Panc1 (cell line): ENCODE data around the gene FAM20B. TPM values are rescaled to one million over a fixed set of nuclear protein-coding genes. Genes with fewer than 3 reads are reported as not detected.
"Not testable (repeated sequence)": the region's sequence is repeated elsewhere in the genome, so short reads cannot be mapped to it uniquely, and the experiment has no call there.

Experiments used
- ATAC-seq: fragments of 200-7000 bp; cut with Tn5 transposase; 2 replicates; pipeline ENCODE4 v1.9.1; 2020; ENCODE audit warnings: mild to moderate bottlenecking, moderate library complexity
- BruUV-seq: library from RNA; stranded (reverse); fragments of 400-500 nt; replicated peaks from 2 replicates; lab custom pipeline; 2021; lab: Mats Ljungman, UMichigan
- CTCF ChIA-PET: fragments of 300-600 bp; sonication (Branson Sonifier 250); formaldehyde crosslinking; loops from one replicate; lab custom pipeline; 2022; ENCODE audit warnings: antibody characterized with exemption; lab: Charles Lee
- POLR2A ChIA-PET: fragments of 300-600 bp; sonication (Branson Sonifier 250); formaldehyde crosslinking; loops from one replicate; lab custom pipeline; 2022; ENCODE audit warnings: antibody characterized with exemption; lab: Charles Lee
- DNase-seq: peaks from one replicate; pipeline ENCODE4 v3.0.0-alpha.2; 2010; ENCODE audit warnings: low read depth, low spot score
- H3K27ac ChIP-seq: 2 replicates; pipeline ENCODE4 v1.5.1; 2011; ENCODE audit warnings: mild to moderate bottlenecking, low read length, inconsistent platforms
- H3K27me3 ChIP-seq: fragments of 200-500 bp; sonication (Bioruptor generic); 2 replicates; pipeline ENCODE4 v1.6.0; 2014; ENCODE audit warnings: low read length, inconsistent platforms; ENCODE audit not compliant: control insufficient read depth, insufficient read depth
- H3K36me3 ChIP-seq: fragments of 200-500 bp; sonication (Bioruptor generic); 2 replicates; pipeline ENCODE4 v1.5.1; 2014; ENCODE audit warnings: inconsistent platforms, mild to moderate bottlenecking, low read length, moderate library complexity; ENCODE audit not compliant: control insufficient read depth, insufficient read depth
- H3K4me1 ChIP-seq: 2 replicates; pipeline ENCODE4 v1.5.1; 2011; ENCODE audit warnings: inconsistent platforms, mild to moderate bottlenecking, low read length, moderate library complexity; ENCODE audit not compliant: control insufficient read depth, insufficient read depth
- H3K4me3 ChIP-seq, 2 experiments: 2 replicates each; pipeline ENCODE4 v1.5.1; 2011 to 2012; ENCODE audit warnings: low read depth in 2 of 2, low read length in 2 of 2, mild to moderate bottlenecking in 2 of 2, inconsistent platforms in 1 of 2, moderate library complexity in 1 of 2
- H3K9me3 ChIP-seq: fragments of 200-500 bp; sonication (Bioruptor generic); 2 replicates; pipeline ENCODE4 v1.5.1; 2014; ENCODE audit warnings: low read depth, mild to moderate bottlenecking, inconsistent platforms, low read length, moderate library complexity; ENCODE audit not compliant: control insufficient read depth, insufficient read depth
- POLR2AphosphoS5 ChIP-seq: IDR thresholded peaks from 2 replicates; pipeline ENCODE4 v1.6.1; 2012; ENCODE audit warnings: mild to moderate bottlenecking, low read depth, low read length, moderate library complexity
- REST ChIP-seq, 2 experiments: IDR thresholded peaks; 2 replicates each; pipeline ENCODE4 v1.6.1; 2011 to 2012; ENCODE audit warnings: low read depth in 2 of 2, control low read depth in 1 of 2, low read length in 1 of 2, mild to moderate bottlenecking in 1 of 2, moderate library complexity in 1 of 2; ENCODE audit not compliant: insufficient read depth in 1 of 2
- SIN3A ChIP-seq: IDR thresholded peaks from 2 replicates; pipeline ENCODE4 v1.6.1; 2012; ENCODE audit warnings: low read depth, mild to moderate bottlenecking, low read length, moderate library complexity, borderline replicate concordance; ENCODE audit not compliant: insufficient read depth
- TCF7L2 ChIP-seq: IDR thresholded peaks from 2 replicates; pipeline ENCODE4 v1.6.1; 2011; ENCODE audit warnings: mild to moderate bottlenecking, low read depth, low read length, inconsistent platforms
- in situ Hi-C: cut with HindIII; loops from 2 replicates; pipeline ENCODE4 v1.10.0; 2016; ENCODE audit warnings: low sequenced_read_pairs, low pct_unique_long_range_greater_than_20kb
- intact Hi-C: fragments of 100-400 bp; cut with micrococcal nuclease; formaldehyde crosslinking; loops from one replicate; pipeline ENCODE4 v1.10.0; 2022; ENCODE audit not compliant: unreplicated experiment
- total RNA-seq: library from RNA; stranded (reverse); gene quantifications from one replicate; pipeline ENCODE4 v1.2.1, GENCODE V29; 2021; ENCODE audit not compliant: unreplicated experiment
- TF ChIP-seq, protein P1 (sequence below): fragments of 450-650 bp; IDR thresholded peaks from 2 replicates; pipeline ENCODE4 v1.5.1; 2017; ENCODE audit warnings: mild to moderate bottlenecking

The FAM20B gene
- total RNA-seq, 1 experiment from 2014 or later = 49.9 TPM

GRCh38 chr1:178999061-178999460 is 26.6 kb upstream of the FAM20B start:
- H3K36me3 ChIP-seq = no peaks in the 10 kb centered on the region
- no peaks in the 10 kb centered on the region for H3K4me1 ChIP-seq
- CTCF ChIA-PET = interaction anchor here (0.7 kb wide), 1 partner anchor 210 kb away, joined by 8 read pairs; no protein-coding TSS in a partner anchor
- ATAC-seq (no peak), DNase-seq (no peak)
- POLR2A ChIA-PET = no interaction called here
- in situ Hi-C loops (no loop called here), intact Hi-C loops (no loop called here)
- no peaks in the 10 kb centered on the region for H3K27me3 ChIP-seq
- no TSS peak for BruUV-seq
- no peak overlapping the region for H3K4me3 ChIP-seq
- no peak overlapping the region for H3K27ac ChIP-seq
- TF ChIP-seq POLR2AphosphoS5 (no peak), SIN3A (no peak), REST (IDR thresholded peaks at IDR 0.05; ENCODE audit: insufficient read depth in 1 of 2, low read depth in 2 of 2, low read length in 1 of 2) (no peak), TCF7L2 (no peak)
- TF ChIP-seq, protein P1, sequence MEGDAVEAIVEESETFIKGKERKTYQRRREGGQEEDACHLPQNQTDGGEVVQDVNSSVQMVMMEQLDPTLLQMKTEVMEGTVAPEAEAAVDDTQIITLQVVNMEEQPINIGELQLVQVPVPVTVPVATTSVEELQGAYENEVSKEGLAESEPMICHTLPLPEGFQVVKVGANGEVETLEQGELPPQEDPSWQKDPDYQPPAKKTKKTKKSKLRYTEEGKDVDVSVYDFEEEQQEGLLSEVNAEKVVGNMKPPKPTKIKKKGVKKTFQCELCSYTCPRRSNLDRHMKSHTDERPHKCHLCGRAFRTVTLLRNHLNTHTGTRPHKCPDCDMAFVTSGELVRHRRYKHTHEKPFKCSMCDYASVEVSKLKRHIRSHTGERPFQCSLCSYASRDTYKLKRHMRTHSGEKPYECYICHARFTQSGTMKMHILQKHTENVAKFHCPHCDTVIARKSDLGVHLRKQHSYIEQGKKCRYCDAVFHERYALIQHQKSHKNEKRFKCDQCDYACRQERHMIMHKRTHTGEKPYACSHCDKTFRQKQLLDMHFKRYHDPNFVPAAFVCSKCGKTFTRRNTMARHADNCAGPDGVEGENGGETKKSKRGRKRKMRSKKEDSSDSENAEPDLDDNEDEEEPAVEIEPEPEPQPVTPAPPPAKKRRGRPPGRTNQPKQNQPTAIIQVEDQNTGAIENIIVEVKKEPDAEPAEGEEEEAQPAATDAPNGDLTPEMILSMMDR = no peak
- no peaks in the 10 kb centered on the region for H3K9me3 ChIP-seq

DNA sequence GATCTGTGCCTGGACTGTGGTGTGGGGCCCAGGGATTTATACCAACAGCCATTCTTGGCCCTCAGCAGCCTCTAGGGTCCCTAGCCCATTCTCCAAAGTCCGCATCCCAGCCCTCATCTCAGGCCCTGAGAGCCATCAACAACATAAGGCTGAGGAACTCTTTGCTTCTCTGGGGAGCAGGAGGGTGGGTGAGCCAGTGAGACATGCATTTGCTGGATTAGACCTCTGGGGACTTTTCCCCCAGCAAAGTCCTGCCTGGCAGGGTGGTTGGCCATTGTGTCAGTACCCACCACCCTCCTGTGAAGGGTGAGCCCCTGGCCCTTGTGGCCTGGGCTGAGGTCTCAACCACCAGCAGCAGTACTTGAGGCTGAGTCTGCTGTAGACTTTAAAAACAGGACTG is 24.2 kb upstream of the FAM20B start:
- Histone ChIP-seq H3K9me3 (no peaks in the 10 kb centered on the region), H3K36me3 (no peaks in the 10 kb centered on the region), H3K4me3 (no peak overlapping the region), H3K27me3 (no peaks in the 10 kb centered on the region), H3K27ac (no peak overlapping the region), H3K4me1 (no peaks in the 10 kb centered on the region)
- TF ChIP-seq REST (IDR thresholded peaks at IDR 0.05; ENCODE audit: insufficient read depth in 1 of 2, low read depth in 2 of 2, low read length in 1 of 2) (no peak), POLR2AphosphoS5 (no peak), TCF7L2 (no peak), SIN3A (no peak)
- TF ChIP-seq, protein P1 = no peak
- no peak for ATAC-seq
- in situ Hi-C loops (no loop called here), intact Hi-C loops (no loop called here)
- POLR2A ChIA-PET = interaction anchor here (0.6 kb wide), 1 partner anchor 198 kb away, joined by 3 read pairs; no protein-coding TSS in a partner anchor
- no peak for DNase-seq
- BruUV-seq = no TSS peak
- CTCF ChIA-PET = no interaction called here

GRCh38 chr1:179002064-179002463 is 23.6 kb upstream of the FAM20B start:
- H3K27ac ChIP-seq, H3K4me3 ChIP-seq, H3K27me3 ChIP-seq, H3K4me1 ChIP-seq, ATAC-seq, BruUV-seq, H3K36me3 ChIP-seq, H3K9me3 ChIP-seq, DNase-seq, in situ Hi-C loops, POLR2A ChIA-PET: not testable (repeated sequence)
- intact Hi-C loops = loop anchor here (2.0 kb wide), 2 partner anchors 227 to 459 kb away; no protein-coding TSS in a partner anchor
- CTCF ChIA-PET = interaction anchor here (0.5 to 1.5 kb wide), 4 partner anchors 190 to 396 kb away, joined by 3 to 12 read pairs (median 6); no protein-coding TSS in a partner anchor
